COLO829 (cell line): ENCODE data around the gene DHCR24.
"Not testable (repeated sequence)": the region's sequence is repeated elsewhere in the genome, so short reads cannot be mapped to it uniquely, and the experiment has no call there.

ENCODE experiments used
- DNase-seq: peaks from one replicate; pipeline ENCODE4 v3.0.0; 2012; ENCODE audit warnings: low spot score

The DHCR24 gene, protein sequence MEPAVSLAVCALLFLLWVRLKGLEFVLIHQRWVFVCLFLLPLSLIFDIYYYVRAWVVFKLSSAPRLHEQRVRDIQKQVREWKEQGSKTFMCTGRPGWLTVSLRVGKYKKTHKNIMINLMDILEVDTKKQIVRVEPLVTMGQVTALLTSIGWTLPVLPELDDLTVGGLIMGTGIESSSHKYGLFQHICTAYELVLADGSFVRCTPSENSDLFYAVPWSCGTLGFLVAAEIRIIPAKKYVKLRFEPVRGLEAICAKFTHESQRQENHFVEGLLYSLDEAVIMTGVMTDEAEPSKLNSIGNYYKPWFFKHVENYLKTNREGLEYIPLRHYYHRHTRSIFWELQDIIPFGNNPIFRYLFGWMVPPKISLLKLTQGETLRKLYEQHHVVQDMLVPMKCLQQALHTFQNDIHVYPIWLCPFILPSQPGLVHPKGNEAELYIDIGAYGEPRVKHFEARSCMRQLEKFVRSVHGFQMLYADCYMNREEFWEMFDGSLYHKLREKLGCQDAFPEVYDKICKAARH

DNA sequence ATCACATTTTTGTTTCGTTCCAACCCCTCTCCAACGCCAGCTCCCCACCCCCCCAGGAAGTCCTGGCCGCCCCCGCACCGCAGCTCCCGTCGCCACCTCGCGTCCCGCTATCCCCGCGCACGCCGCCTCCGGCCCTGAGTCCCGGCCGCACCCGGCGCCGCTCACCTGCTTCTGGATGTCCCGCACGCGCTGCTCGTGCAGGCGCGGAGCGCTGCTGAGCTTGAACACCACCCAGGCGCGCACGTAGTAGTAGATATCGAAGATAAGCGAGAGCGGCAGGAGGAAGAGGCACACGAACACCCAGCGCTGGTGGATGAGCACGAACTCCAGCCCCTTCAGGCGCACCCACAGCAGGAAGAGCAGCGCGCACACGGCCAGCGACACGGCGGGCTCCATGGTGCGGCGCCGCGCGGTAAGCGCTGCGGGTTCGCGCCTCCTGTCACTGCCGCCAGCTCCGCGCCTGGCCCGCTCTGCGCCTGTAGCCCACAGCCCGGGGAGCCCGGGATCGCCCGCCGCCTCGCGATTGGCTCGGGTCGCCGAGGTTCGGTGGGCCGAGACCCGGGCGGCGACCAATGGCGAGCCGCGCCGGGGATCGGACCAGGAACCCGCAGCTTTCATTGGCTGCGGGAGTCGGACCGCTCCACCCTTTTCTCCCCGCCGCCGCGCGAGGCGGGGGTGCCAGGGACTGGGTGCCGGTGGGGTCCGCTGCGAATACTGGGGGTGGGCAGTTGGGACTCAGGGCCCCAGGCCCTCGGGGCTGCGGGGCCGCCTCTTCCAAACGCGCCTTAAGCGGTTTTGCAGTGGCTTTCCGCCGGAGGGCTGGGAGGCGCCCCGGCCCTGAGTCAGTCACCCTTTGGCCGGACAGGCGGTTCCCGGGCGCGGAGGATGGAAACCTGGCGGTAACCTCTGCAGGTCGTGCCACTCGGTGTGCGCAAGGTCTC lies at the start of gene DHCR24:
Gene DHCR24, minus strand, starts transcription at position 472 of the 941 bp plus-strand sequence. Its CDS starts 76 bp downstream, at position 396.
- peak; percentile 91 for DNase-seq

DNA sequence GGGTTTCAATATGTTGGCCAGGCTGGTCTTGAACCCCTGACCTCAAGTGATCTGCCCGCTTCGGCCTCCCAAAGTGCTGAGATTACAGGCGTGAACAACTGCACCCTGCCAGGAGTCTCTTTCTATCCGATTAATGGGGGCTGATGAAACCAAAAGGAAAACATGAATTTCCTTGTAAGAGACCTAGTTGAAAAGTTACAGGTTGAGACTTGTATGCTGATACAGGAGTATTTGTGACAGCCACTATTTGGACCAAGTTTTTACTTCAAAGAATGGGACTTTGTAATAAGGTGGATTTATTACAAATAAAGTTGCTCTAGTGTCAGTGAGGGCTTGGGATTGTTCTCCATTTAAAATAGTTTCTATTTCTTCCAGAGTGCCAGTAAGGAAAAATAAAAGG lies 49.8 kb upstream of the DHCR24 start:
- DNase-seq = no peak

DNA sequence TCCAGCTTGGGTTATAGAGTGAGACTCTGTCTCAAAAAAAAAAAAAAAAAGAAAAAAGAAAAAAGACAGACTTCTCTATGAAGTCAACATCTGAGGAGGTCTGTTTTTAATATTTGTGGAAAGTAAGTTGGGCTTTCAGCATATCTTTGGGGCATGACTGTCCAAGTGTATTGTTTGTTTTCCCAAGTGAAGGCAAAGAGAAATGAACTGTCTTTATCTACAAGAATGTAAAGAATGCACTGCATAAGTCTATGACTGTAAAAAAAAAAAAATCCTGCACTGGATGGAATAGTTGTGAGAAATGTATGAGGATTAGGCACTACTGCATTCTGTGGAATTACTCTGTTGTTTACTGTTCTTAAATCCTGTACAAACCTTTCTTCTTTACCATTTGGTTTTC lies 47.9 kb upstream of the DHCR24 start:
- DNase-seq = peak; percentile 28

DNA sequence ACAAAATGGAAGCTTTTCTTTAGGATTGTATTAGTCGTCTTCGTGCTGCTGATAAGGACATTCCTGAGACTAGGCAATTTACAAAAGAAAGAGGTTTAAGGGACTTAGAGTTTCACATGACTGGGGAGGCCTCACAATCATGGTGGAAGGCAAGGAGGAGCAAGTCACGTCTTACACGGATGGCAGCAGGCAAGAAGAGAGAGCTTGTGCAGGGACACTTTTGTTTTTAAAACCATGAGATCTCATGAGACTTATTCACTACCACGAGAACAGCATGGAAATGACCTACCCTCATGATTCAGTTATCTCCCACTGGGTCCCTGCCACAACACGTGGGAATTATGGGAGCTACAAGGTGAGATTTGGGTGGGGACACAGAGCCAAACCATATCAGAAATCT lies 47.1 kb upstream of the DHCR24 start:
- DNase-seq = not testable (repeated sequence)

DNA sequence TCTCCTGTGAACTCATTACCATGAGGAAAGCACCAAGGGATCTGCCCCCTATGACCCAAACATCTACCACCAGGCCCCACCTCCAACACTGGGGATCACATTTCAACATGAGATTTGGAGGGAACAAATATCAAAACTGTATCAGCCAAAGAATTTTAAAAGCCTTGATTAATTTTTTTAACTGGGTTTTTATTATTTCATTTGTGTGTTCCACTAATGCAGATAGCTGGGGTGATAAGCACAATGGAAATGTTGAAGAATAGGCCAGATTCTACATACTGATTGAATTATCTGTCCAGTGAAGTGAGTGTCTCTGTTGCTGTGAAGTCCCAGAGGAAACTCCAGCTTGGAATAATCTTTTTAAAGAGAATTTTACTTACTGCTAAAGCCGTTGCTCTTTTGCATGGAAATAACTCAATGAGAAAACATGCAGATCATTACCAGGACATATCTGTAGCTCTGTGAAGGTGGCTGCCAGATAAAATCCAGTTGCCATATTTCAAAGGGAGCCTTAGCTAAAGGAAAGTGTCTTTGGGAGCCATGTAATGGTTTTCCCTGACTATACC lies 44.4 kb upstream of the DHCR24 start:
- no peak for DNase-seq

DNA sequence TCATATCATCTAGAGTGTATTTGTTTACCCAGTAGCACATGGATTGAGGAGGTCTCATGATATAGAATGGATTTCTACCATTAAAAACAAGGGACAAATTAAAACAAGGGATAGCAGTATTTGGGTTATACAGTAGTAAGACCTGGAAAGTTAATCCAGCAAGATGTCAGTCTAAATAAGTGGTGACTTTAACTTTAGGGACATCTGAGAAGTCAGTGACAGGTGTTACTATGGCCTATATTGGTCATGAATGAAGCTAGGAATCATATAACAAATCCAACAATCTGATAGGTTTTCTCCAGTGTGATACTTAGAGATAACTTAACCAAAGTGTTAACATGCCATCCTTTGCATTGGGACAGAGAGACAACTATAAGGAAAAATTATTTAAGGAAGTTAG lies 42.7 kb upstream of the DHCR24 start:
- DNase-seq = no peak

DNA sequence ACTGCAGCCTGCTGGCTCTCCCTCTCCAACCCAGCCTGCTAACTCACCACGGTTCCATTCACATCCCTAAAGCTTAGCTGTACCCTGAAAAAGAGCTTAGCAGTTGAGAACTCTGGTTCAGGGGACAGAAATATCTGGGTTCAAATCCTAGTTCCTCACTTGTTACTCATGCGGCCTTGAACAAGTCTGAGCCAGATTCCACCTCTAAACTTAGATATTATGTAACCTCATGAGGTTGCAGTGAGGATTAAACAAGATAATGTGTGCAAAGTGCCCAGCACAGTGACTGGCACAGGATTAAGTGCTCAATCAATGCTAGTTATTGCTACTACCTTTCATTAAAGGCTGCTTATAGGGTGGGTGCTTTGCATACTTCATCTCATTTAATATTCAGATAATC lies 41.3 kb upstream of the DHCR24 start:
- DNase-seq = no peak

DNA sequence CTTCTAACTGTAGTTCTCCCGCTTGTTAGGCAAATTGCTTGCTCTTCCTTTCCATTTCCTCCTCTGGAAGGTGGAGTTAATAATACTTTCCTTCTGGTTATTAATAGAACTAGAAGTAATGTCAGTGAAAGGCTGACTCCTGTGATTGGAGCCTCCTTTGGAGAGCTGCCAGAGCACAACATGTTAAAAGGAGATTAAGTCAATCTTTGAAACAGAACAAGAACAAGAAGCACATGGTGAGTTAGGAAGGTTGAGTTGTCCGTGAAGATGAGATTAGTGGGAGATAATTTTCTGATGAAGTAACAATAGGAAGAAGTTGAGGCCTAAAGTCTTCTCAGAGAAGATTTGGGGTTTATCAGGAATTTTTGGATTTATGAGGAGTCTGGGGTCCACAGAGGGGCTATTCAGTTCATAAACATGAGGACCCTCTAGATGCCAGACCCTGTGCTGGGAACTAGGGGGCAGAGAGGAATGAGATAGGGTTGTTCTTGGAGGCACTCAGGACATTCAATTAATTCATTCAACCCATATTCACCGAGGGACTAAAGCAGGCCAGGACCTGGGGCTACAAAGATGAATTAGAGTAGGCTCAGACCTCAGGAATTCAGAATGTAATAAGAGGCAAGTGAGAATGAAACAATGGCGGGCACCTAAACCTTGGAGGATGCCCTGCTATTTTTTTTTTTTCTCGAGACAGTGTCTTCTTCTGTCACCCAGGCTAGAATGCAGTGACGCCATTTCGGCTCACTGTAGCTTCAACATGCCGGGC lies 40.7 kb upstream of the DHCR24 start:
- peak; percentile 50 for DNase-seq

DNA sequence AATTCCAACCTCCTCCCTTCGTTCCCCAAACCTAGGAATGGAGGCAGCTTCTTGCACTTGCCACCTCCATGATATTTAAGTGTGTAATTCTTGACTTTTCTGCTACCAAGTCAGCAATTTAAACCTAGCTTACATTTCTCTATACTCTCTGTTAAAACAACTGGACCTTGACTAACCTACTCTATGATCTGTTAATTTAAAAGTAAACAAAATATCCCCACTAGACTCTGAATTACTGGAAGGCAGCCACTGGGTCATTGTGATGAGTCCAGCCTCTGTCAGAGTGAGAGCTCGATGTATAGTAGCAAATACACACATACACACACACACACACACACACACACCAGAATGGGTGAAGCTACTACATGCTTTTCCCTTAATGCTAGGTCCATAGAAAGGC lies 40.0 kb upstream of the DHCR24 start:
- no peak for DNase-seq

DNA sequence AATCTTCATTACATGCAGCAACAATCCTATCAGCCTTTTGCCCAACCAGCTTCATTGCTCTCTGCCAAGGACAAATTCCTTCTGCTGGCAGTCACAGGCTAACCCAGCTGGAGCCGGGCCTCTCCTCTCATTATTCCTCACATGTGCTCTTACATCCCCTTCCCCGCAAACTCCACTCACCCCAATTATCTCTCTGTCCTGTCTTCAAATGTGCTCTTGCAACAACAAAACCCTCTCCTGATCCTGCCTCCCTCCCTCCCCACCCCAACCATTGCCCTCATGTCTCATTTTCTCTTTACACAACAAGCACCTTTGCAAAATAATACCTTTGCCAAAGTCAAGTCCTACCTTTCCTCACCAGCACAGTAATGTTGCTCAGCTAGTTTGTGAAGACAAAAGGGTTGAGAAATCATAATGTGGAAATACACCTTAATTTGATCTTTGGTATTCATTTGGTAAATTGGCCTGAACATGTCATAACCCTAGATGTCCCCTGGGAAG lies 36.0 kb upstream of the DHCR24 start:
- no peak for DNase-seq

DNA sequence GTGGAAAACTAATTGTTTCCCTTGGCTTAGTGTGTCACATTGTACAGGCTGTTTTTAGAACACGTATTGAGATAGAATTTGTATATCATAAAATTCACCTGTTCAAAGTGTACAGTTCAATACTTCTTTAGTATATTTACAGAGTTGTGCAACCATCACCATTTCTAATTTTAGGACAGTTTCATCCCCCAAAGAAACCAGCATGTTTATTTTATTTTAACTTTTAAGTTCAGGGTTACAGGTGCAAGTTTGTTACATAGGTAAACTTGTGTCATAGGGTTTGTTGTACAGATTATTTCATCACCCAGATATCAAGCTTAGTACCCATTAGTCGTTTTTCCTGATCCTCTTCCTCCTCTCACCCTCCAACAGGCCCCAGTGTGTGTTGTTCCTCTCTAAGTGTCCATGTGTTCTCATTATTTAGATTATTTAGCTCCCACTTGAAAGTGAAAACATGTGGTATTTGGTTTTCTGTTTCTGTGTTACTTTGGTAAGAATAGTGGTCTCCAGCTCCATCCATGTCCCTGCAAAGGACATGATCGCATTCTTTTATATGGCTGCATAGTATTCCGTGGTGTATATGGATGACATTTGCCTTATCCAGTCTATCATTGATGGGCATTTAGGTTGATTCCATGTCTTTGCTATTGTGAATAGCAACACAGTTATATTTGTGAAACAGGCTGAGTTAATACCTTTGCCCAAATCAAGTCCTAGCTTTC lies 35.2 kb upstream of the DHCR24 start:
- DNase-seq = no peak

DNA sequence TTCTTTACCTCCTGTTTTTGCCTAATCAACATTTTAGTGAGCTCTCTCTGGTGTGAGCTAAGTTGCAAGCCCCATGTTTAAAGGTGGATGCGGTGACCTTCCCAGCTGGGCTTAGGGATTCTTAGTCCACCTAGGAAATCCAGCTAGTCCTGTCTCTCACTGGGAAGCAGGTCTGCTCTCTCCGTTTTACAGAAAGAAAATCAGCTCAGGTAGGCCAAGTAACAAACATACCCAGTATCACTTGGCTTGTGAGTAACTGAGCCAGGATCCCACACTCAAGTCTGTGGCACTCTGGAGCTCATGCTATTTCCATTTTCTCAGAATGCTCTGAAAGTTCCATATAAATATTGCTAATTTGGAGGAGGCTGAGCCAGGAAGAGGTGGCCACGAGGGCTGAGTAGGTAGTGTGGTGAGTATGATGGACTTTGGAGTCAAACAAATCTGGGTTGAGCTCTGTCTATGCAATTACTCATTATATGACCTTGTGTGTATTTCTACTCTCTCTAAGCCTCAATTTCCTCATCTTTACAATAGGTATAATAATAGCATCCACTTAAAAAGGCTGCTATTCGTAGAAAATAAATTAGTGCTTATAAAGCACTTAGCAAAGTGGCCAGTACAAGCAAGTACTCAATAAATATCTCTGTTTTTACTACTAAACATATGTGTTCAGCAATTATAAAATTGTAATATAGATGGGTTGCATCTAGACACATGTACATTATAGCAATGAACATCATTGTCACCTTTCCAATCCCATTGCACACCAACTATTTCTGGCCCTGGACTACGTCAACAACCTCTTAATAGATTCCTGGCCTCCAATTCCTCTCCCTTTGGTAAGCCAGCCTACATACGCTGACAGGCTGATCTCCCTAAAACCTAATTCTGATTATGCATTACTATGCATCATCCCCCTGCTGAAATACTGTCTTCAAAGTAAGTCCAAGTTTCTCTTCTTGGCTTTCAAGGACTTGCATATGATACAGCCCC lies 32.7 kb upstream of the DHCR24 start:
- no peak for DNase-seq

DNA sequence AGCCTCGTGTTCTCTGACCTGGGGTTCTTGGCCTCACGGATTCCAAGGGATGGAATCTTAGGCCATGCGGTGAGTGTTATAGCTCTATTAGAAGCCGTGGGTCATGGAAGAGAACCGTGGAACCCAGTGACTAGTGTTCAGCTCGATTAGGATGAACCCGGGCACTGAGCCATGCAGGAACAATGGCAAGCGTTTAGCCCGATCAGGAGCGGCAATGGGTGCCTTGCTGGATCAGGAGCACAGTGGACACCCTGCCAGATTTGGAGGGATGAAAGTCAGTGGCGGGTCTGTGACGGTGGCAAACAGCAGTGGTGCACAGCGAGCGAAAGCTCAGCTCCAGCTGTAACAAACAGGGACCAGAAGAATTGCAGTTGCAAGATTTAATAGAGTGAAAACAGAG lies 24.1 kb upstream of the DHCR24 start:
- not testable (repeated sequence) for DNase-seq

DNA sequence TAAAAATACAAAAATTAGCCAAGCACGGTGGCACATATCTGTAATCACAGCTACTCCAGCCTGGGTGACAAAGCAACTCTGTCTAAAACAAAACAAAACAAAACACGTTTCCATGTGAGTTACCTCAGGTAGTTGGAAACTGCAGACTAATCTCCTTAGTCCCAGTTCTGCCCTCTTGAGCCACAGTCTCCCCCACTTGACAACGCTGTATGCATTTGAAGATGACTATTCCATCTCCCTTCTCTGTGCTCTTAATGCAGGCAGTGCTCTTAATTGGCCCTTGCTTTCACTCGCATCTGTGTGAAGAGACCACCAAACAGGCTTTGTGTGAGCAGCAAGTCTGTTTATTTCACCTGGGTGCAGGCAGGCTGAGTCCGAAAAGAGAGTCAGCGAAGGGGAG lies 19.6 kb upstream of the DHCR24 start:
- no peak for DNase-seq

DNA sequence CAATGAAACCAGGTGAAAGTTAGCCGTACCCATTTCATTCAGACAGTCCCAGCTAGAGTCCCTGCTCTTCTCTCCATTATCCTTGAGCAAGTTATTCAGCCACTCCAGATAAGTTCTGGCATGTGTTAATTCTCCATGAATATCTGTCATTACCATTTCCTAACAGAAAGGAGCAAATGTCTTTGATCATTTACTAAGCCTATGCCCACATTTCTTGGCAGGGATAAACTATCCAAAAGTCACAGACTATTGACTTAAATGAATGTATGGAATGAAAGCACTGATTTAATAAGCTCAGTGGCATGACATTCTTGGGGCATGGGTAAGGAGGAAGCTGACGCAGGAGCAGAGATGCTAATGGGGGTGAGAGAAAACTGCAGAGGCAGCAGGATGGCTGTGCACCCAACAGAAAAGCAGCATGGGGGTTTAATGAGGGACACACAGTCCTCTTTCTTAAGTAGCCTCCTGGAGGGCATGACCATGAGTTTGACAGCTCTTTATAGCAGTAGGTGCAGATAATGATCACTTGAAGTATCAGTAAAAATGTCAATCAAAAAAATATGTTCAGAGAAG lies 17.6 kb upstream of the DHCR24 start:
- DNase-seq = no peak

DNA sequence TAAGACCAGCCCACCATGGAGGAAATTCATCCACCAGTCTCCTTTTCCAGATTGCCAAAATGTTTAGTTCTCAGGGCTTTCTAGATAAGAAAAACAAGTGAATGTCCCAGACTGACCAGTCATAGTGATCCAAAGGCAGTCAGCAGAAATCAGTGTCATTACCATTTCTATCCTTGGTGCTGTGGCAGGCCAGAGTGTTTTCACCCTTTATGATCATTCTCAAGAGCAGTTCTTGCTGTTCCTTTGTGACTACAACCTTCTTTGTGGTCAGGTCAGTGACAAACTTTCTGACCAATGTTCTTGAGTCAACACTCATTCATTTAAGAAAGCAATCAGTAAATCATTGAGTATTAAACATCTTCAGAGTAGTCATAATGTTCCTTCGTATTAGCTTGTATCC lies 7.3 kb upstream of the DHCR24 start:
- DNase-seq = no peak

DNA sequence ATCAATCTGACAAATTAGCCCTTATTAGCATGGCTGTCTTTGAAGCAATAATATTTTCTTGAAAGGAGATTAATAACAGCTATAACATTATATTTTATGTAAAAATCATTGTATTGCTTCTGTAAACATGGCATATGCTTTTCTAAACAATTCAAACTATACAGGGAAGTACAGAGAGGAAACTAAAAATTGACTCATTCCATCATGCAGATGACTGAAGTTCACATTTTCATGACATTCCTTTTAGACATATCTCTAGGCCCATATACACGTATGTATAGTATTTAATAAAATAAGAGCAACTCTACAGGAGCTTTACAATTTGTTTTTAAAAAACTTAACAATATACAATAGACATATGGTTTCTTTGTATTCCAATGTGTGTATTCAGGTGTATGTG lies 5.6 kb upstream of the DHCR24 start:
- DNase-seq = no peak

DNA sequence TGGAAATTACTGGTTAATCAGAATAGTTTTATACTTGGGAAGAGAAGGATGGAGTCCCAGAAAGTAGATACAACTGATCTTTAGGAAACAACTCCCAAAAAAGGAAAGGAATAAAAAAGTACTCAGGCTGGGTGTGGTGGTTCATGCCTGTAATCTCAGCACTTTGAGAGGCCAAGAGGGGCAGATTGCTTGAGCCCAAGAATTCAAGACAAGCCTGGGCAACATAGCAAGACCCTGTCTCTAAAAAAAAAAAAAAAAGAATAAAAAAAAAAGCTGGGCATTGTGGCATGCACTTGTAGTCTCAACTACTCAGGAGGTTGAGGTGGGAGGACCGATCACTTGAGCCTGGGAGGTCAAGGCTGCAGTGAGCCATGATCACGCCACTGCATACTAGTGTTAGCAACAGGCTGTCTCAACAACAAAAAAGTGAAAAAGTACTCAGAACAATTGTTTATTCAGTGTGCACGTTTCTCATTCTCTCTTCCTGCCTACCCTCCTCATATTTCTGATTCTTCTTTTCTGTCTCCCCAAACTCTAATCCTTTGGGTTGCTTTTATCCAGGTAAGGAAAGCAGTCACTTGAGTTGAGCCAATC lies 2.2 kb upstream of the DHCR24 start:
- no peak for DNase-seq
